ENCODE results near the gene MAP3K10. TPM values are rescaled to one million over a fixed set of nuclear protein-coding genes. Genes with fewer than 3 reads are reported as not detected.
A peak's percentile ranks its signal among the peaks of the same experiment; 100 is the strongest.

MAP3K10 gene
- total RNA-seq, 4 donors from 2014 or later, result 12.7 to 24.6 (median 13.9) TPM

- Histone ChIP-seq H3K27me3 (peaks cover 0 to 7% of the 10 kb centered on the region in 2 donors), H3K9me3 (no peaks in the 10 kb centered on the region), H3K4me3 (no peak overlapping the region), H3K27ac (peak overlapping the region in 2 of 4 donors; percentile 52 to 58), H3K4me1 (peaks cover 0 to 37% (median 13%) of the 10 kb centered on the region in 4 donors), H3K36me3 (peaks cover 7 to 46% (median 20%) of the 10 kb centered on the region in 3 donors)
- peak in 1 of 2 donors; percentile 28 for TF ChIP-seq EP300 (IDR thresholded peaks at IDR 0.05)
- no peak for TF ChIP-seq CTCF (IDR thresholded peaks at IDR 0.05)
- TF ChIP-seq POLR2A (IDR thresholded peaks at IDR 0.05), result no peak
- DNase-seq (ENCODE audit: low spot score in 2 of 2), result no peak
- WGBS, 2 donors, result 36 to 43% methylated on average over 16 of the region's 16 CpGs
Observed at GRCh38 chr19:40231544-40232424, 40.6 kb downstream of the MAP3K10 start.

GRCh38 chr19:40232479-40232878 is 41.3 kb downstream of the MAP3K10 start:
- H3K4me1 ChIP-seq, result peaks cover 0 to 34% (median 13%) of the 10 kb centered on the region in 4 donors
- H3K9me3 ChIP-seq, result no peaks in the 10 kb centered on the region
- peaks cover 0 to under 1% of the 10 kb centered on the region in 2 donors for H3K27me3 ChIP-seq
- no peak for DNase-seq (ENCODE audit: low spot score in 2 of 2)
- 46 to 51% methylated on average over 9 to 11 of the region's 12 CpGs for WGBS, 2 donors
- TF ChIP-seq CTCF (IDR thresholded peaks at IDR 0.05) (no peak), POLR2A (IDR thresholded peaks at IDR 0.05) (no peak), EP300 (IDR thresholded peaks at IDR 0.05) (no peak)
- peak overlapping the region in 1 of 4 donors; percentile 58 for H3K27ac ChIP-seq
- H3K36me3 ChIP-seq, result peaks cover 7 to 53% (median 27%) of the 10 kb centered on the region in 3 donors
- no peak overlapping the region for H3K4me3 ChIP-seq

- H3K27ac ChIP-seq, result no peak overlapping the region
- no peak overlapping the region for H3K4me3 ChIP-seq
- 84 to 92% methylated on average over 16 to 25 of the region's 25 CpGs for WGBS, 2 donors
- H3K27me3 ChIP-seq, result no peaks in the 10 kb centered on the region
- H3K9me3 ChIP-seq, result no peaks in the 10 kb centered on the region
- TF ChIP-seq CTCF (IDR thresholded peaks at IDR 0.05) (no peak), EP300 (IDR thresholded peaks at IDR 0.05) (no peak), POLR2A (IDR thresholded peaks at IDR 0.05) (no peak)
- peaks cover 0 to 34% (median 13%) of the 10 kb centered on the region in 4 donors for H3K4me1 ChIP-seq
- H3K36me3 ChIP-seq, result peaks cover 7 to 60% (median 32%) of the 10 kb centered on the region in 3 donors
- no peak for DNase-seq (ENCODE audit: low spot score in 2 of 2)
Observed at GRCh38 chr19:40232949-40233810, 42.0 kb downstream of the MAP3K10 start.

DNA sequence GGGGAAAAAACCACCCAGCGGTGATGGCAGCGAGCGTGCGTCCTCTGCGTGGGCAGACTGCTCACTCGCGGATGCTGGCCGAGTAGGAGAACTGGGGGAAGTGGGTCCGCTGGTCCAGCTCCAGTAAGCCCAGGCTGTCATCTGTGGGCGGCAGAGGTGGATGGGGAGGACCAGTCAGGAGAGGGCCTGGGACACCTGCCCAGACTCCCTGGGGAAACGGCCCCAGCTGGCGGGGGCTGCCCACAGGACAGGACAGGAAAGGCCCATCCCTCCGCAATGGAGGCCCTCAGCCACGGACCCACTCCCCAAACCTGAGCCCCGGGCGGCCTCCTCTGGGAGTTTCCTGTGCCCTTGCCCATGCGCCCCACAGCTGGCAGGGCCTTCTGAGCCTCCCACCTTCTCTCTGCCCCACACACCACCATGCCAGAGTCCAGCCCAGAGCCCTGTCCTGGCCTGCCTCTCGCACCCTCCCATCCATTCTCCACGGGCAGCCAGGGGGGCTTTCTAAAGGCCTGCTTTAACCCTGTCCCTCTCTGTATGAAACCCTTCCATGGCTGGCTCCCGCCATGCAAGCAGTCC is 42.7 kb downstream of the MAP3K10 start:
- no peak overlapping the region for H3K4me3 ChIP-seq
- TF ChIP-seq EP300 (IDR thresholded peaks at IDR 0.05), result no peak
- no peak for TF ChIP-seq CTCF (IDR thresholded peaks at IDR 0.05)
- no peak for TF ChIP-seq POLR2A (IDR thresholded peaks at IDR 0.05)
- DNase-seq (ENCODE audit: low spot score in 2 of 2), result no peak
- H3K9me3 ChIP-seq, result no peaks in the 10 kb centered on the region
- no peaks in the 10 kb centered on the region for H3K27me3 ChIP-seq
- H3K36me3 ChIP-seq, result peaks cover 7 to 67% (median 32%) of the 10 kb centered on the region in 3 donors
- WGBS, 2 donors, result 80 to 85% methylated on average over 20 of the region's 20 CpGs
- peaks cover 0 to 34% (median 13%) of the 10 kb centered on the region in 4 donors for H3K4me1 ChIP-seq
- no peak overlapping the region for H3K27ac ChIP-seq

Data from tibial nerve (tissue), 4 donors.